ENCODE results near the gene ABCA1.

Gene ABCA1

DNA sequence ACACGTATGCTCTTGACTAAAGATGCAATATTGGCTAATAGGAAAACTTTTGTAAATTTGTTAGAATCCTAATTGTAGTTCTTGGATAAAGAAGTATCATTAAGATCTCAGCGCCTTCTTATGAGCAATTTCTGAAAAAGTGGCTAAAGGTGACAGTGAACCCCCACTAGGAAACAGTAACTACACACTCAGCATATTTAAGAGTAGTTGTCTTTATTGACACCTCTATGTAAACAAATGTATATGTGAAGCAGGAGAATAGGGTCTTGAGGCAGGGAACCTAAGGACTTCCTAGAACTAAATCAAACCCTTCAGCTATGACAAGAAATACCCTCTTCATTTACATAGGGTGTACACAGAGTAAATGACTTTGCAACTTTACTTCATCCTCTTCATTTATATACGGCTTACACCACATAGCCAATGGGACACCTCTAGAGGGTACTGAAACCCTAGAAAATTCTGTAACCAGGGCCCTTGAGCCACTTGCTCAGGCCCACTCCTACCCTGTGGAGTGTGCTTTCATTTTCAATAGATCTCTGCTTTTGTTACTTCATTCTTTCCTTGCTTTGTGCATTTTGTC, 177.7 kb downstream of the ABCA1 start:
- no peaks in the 10 kb centered on the region for H4K20me1 ChIP-seq (ENCODE audit: insufficient read depth, low read length)
- H3K4me1 ChIP-seq (ENCODE audit: low read length): peaks cover 9% of the 10 kb centered on the region
- no peaks in the 10 kb centered on the region for H3K27me3 ChIP-seq (ENCODE audit: low read depth, low read length)
- H3K79me2 ChIP-seq (ENCODE audit: low read length): peaks cover 6% of the 10 kb centered on the region; the same call in 1 of the 2 replicates
- no peak overlapping the region for H3K4me2 ChIP-seq (ENCODE audit: low read length)
- no peak overlapping the region for H3K27ac ChIP-seq (ENCODE audit: low read length)
- no peak overlapping the region for H3K4me3 ChIP-seq (ENCODE audit: low read length)
- H3K9me3 ChIP-seq (ENCODE audit: insufficient read depth, low read length): no peaks in the 10 kb centered on the region
- no peak overlapping the region for H3K9ac ChIP-seq (ENCODE audit: low read length)
- no peak overlapping the region for H2AFZ ChIP-seq (ENCODE audit: low read depth, low read length)
- TF ChIP-seq, protein P1, sequence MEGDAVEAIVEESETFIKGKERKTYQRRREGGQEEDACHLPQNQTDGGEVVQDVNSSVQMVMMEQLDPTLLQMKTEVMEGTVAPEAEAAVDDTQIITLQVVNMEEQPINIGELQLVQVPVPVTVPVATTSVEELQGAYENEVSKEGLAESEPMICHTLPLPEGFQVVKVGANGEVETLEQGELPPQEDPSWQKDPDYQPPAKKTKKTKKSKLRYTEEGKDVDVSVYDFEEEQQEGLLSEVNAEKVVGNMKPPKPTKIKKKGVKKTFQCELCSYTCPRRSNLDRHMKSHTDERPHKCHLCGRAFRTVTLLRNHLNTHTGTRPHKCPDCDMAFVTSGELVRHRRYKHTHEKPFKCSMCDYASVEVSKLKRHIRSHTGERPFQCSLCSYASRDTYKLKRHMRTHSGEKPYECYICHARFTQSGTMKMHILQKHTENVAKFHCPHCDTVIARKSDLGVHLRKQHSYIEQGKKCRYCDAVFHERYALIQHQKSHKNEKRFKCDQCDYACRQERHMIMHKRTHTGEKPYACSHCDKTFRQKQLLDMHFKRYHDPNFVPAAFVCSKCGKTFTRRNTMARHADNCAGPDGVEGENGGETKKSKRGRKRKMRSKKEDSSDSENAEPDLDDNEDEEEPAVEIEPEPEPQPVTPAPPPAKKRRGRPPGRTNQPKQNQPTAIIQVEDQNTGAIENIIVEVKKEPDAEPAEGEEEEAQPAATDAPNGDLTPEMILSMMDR (IDR thresholded peaks at IDR 0.05; ENCODE audit: low read depth, low read length): no peak
- TF ChIP-seq EZH2phosphoT487 (IDR thresholded peaks at IDR 0.05; ENCODE audit: low read depth): no peak
- H3K36me3 ChIP-seq (replicated peaks; ENCODE audit: low read depth, low read length): no peaks in the 10 kb centered on the region

DNA sequence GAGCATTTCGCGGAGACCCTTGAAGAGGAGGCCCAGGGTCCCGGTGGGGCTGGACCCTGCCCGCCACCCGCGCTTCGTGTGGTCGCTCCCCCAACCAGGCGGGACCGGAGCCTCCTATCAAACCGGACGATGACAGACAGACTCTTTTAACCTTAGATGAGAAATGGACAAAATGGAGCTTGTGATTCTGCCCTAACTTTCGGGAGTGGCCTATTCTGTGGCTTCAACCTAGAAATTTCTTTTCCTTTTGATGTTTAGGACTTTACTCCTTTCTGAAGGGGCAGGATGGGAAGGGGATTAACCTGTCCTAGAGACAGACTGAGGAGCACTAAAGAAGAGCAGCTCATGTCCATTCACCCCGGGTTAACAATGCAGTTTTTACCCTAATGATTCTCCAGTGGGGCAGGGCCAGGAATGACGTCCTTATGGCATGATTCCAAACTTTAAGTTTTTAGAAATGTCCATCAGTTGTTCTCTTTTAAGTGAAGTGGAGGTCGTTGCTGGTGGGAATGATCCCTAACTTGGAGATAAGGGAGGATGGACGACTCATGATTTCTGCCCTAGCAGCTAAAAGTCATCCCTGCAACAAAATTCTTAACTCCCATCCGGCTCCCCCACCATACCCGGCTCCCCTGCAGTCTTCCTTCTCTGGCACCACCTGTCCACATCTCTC, 179.5 kb downstream of the ABCA1 start:
- Histone ChIP-seq H3K4me3 (ENCODE audit: low read length) (peak overlapping the region; percentile 80), H3K79me2 (ENCODE audit: low read length) (peaks cover 6% of the 10 kb centered on the region; the same call in 1 of the 2 replicates), H3K27me3 (ENCODE audit: low read depth, low read length) (no peaks in the 10 kb centered on the region), H3K9me3 (ENCODE audit: insufficient read depth, low read length) (no peaks in the 10 kb centered on the region), H3K27ac (ENCODE audit: low read length) (peak overlapping the region; percentile 54), H2AFZ (ENCODE audit: low read depth, low read length) (peak overlapping the region; percentile 85), H4K20me1 (ENCODE audit: insufficient read depth, low read length) (no peaks in the 10 kb centered on the region), H3K4me1 (ENCODE audit: low read length) (peaks cover 9% of the 10 kb centered on the region), H3K9ac (ENCODE audit: low read length) (peak overlapping the region; percentile 84), H3K36me3 (replicated peaks; ENCODE audit: low read depth, low read length) (no peaks in the 10 kb centered on the region), H3K4me2 (ENCODE audit: low read length) (peak overlapping the region; percentile 92)
- no peak for TF ChIP-seq EZH2phosphoT487 (IDR thresholded peaks at IDR 0.05; ENCODE audit: low read depth)
- TF ChIP-seq, protein P1 (IDR thresholded peaks at IDR 0.05; ENCODE audit: low read depth, low read length): no peak

DNA sequence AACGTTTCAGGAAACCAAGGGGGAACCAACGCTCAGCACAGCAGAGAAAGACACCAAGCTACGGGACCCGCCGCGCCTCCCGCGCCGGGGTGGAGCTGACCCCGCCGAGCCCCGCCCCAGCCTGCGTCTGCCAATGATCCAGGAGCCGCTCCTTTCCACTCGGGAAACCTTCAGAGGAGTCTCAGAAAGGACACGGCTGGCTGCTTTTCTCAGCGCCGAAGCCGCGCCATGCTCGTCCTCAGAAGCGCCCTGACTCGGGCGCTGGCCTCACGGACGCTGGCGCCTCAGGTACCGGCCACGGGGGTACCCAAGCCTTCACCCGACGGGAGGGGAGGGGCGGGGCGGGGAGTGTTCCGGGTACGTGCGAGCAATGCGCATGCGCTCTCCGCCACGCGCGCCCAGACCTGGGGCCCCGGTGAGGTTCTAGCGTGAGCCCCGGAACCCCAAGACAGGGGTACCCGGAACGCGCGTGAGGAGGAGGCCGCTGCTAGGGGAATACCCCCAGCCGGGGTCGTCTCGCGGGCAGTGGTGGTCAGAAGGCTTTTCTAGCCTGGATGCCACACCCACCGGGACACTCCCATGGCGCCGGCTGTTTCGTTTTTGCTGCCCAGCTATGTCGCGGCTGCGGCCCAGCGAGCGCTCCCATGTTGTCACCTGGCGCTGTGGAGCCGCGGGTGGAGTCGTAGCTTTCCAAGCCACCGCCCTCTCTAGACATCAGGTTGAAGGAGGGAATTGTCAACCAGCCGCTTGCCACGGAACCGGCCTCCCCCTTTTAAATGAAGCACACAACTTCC, 180.2 kb downstream of the ABCA1 start, which contains the start of gene NIPSNAP3A:
TSS of gene NIPSNAP3A (plus strand) at position 119 of the 794 bp plus-strand sequence. CDS start at position 229, 110 bp downstream.
- H4K20me1 ChIP-seq (ENCODE audit: insufficient read depth, low read length): no peaks in the 10 kb centered on the region
- H3K79me2 ChIP-seq (ENCODE audit: low read length): peaks cover 6% of the 10 kb centered on the region; the same call in 1 of the 2 replicates
- H3K9me3 ChIP-seq (ENCODE audit: insufficient read depth, low read length): no peaks in the 10 kb centered on the region
- H3K4me2 ChIP-seq (ENCODE audit: low read length): peak within 1 kb of the TSS; percentile 92
- peak within 1 kb of the TSS; percentile 54 for H3K27ac ChIP-seq (ENCODE audit: low read length)
- peaks cover 9% of the 10 kb centered on the region for H3K4me1 ChIP-seq (ENCODE audit: low read length)
- H3K9ac ChIP-seq (ENCODE audit: low read length): peak within 1 kb of the TSS; percentile 84
- peak within 1 kb of the TSS; percentile 85 for H2AFZ ChIP-seq (ENCODE audit: low read depth, low read length)
- H3K36me3 ChIP-seq (replicated peaks; ENCODE audit: low read depth, low read length): no peaks in the 10 kb centered on the region
- peak within 1 kb of the TSS; percentile 80 for H3K4me3 ChIP-seq (ENCODE audit: low read length)
- no peaks in the 10 kb centered on the region for H3K27me3 ChIP-seq (ENCODE audit: low read depth, low read length)
- TF ChIP-seq, protein P1 (IDR thresholded peaks at IDR 0.05; ENCODE audit: low read depth, low read length): no peak
- TF ChIP-seq EZH2phosphoT487 (IDR thresholded peaks at IDR 0.05; ENCODE audit: low read depth): no peak

DNA sequence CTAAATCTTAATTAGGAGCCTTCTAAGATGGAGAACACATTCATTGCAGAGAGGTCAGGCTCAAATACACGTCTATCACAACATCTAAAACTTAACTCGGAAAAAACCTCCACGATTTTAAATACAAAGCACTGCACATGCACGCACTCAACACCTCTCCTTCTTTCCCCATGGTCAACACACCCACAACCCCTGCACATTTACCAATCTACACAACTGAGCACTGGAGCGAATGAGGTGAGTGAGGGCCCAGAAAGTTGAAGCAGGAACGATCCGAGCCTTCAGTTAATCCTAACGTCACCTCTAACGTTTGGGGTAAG, 180.8 kb downstream of the ABCA1 start:
- H3K36me3 ChIP-seq (replicated peaks; ENCODE audit: low read depth, low read length): no peaks in the 10 kb centered on the region
- peaks cover 6% of the 10 kb centered on the region; the same call in 1 of the 2 replicates for H3K79me2 ChIP-seq (ENCODE audit: low read length)
- peaks cover 9% of the 10 kb centered on the region for H3K4me1 ChIP-seq (ENCODE audit: low read length)
- peak overlapping the region; percentile 80 for H3K4me3 ChIP-seq (ENCODE audit: low read length)
- H3K4me2 ChIP-seq (ENCODE audit: low read length): peak overlapping the region; percentile 92
- no peak for TF ChIP-seq EZH2phosphoT487 (IDR thresholded peaks at IDR 0.05; ENCODE audit: low read depth)
- TF ChIP-seq, protein P1 (IDR thresholded peaks at IDR 0.05; ENCODE audit: low read depth, low read length): no peak
- H2AFZ ChIP-seq (ENCODE audit: low read depth, low read length): peak overlapping the region; percentile 85
- peak overlapping the region; percentile 54 for H3K27ac ChIP-seq (ENCODE audit: low read length)
- no peaks in the 10 kb centered on the region for H4K20me1 ChIP-seq (ENCODE audit: insufficient read depth, low read length)
- peak overlapping the region; percentile 84 for H3K9ac ChIP-seq (ENCODE audit: low read length)
- no peaks in the 10 kb centered on the region for H3K27me3 ChIP-seq (ENCODE audit: low read depth, low read length)
- no peaks in the 10 kb centered on the region for H3K9me3 ChIP-seq (ENCODE audit: insufficient read depth, low read length)

All from OCI-LY3 (cell line).